Nephron (organoid): ENCODE measurements around the gene SELENOH.

ENCODE experiments used
- H3K27ac Mint-ChIP-seq, 3 experiments: 2 replicates each; pipeline ENCODE4 v1.8.0; 2020; ENCODE audit warnings: mixed read lengths in 3 of 3, mild to moderate bottlenecking in 2 of 3, moderate library complexity in 1 of 3
- H3K27me3 Mint-ChIP-seq: 2 replicates; pipeline ENCODE4 v1.8.0; 2021; ENCODE audit warnings: low read depth, mild to moderate bottlenecking, moderate library complexity, mixed read lengths
- H3K36me3 Mint-ChIP-seq: 2 replicates; pipeline ENCODE4 v1.8.0; 2020; ENCODE audit warnings: low read depth, mixed read lengths
- H3K4me1 Mint-ChIP-seq: 2 replicates; pipeline ENCODE4 v1.8.0; 2020; ENCODE audit warnings: mixed read lengths
- H3K4me3 Mint-ChIP-seq, 3 experiments: 2 replicates each; pipeline ENCODE4 v1.8.0; 2020; ENCODE audit warnings: mild to moderate bottlenecking in 3 of 3, mixed read lengths in 3 of 3, moderate library complexity in 2 of 3
- H3K9me3 Mint-ChIP-seq: 2 replicates; pipeline ENCODE4 v1.8.0; 2020; ENCODE audit warnings: mixed read lengths
- CTCF ChIP-seq, 3 experiments: fragments of 200-600 bp; sonication (generic); IDR thresholded peaks; one replicate each; pipeline ENCODE4 v1.5.0; 2021; ENCODE audit warnings: antibody characterized with exemption in 3 of 3; ENCODE audit not compliant: unreplicated experiment in 3 of 3

SELENOH gene

GRCh38 chr11:57787920-57788702, 46.8 kb downstream of the SELENOH start:
- Mint-ChIP-seq H3K4me3 (no peak overlapping the region), H3K4me1 (peaks cover 38% of the 10 kb centered on the region), H3K27me3 (no peaks in the 10 kb centered on the region), H3K27ac (peak overlapping the region; percentile 12 to 55 (median 34)), H3K36me3 (peaks cover 36% of the 10 kb centered on the region), H3K9me3 (no peaks in the 10 kb centered on the region)
- no peak for TF ChIP-seq CTCF (IDR thresholded peaks at IDR 0.05; ENCODE audit: unreplicated experiment in 3 of 3)

GRCh38 chr11:57788703-57789088, 47.4 kb downstream of the SELENOH start:
- H3K4me3 Mint-ChIP-seq, result no peak overlapping the region
- peaks cover 42% of the 10 kb centered on the region for H3K36me3 Mint-ChIP-seq
- H3K4me1 Mint-ChIP-seq, result peaks cover 44% of the 10 kb centered on the region
- H3K9me3 Mint-ChIP-seq, result no peaks in the 10 kb centered on the region
- no peak for TF ChIP-seq CTCF (IDR thresholded peaks at IDR 0.05; ENCODE audit: unreplicated experiment in 3 of 3)
- H3K27me3 Mint-ChIP-seq, result no peaks in the 10 kb centered on the region
- no peak overlapping the region for H3K27ac Mint-ChIP-seq

- H3K9me3 Mint-ChIP-seq, result no peaks in the 10 kb centered on the region
- H3K4me3 Mint-ChIP-seq, result no peak overlapping the region
- H3K36me3 Mint-ChIP-seq, result peaks cover 60% of the 10 kb centered on the region
- TF ChIP-seq CTCF (IDR thresholded peaks at IDR 0.05; ENCODE audit: unreplicated experiment in 3 of 3), result no peak
- H3K27me3 Mint-ChIP-seq, result no peaks in the 10 kb centered on the region
- H3K4me1 Mint-ChIP-seq, result peaks cover 43% of the 10 kb centered on the region
- peak overlapping the region in 2 of 3 experiments; percentile 30 to 40 for H3K27ac Mint-ChIP-seq
Observed at GRCh38 chr11:57791321-57792059, 50.2 kb downstream of the SELENOH start.

- Mint-ChIP-seq H3K36me3 (peaks cover 65% of the 10 kb centered on the region), H3K27me3 (no peaks in the 10 kb centered on the region), H3K4me3 (no peak overlapping the region), H3K27ac (peak overlapping the region in 2 of 3 experiments; percentile 30 to 71), H3K9me3 (no peaks in the 10 kb centered on the region), H3K4me1 (peaks cover 37% of the 10 kb centered on the region)
- TF ChIP-seq CTCF (IDR thresholded peaks at IDR 0.05; ENCODE audit: unreplicated experiment in 3 of 3), result no peak
Observed at GRCh38 chr11:57792060-57792541, 50.8 kb downstream of the SELENOH start.

- TF ChIP-seq CTCF (IDR thresholded peaks at IDR 0.05; ENCODE audit: unreplicated experiment in 3 of 3), result no peak
- H3K36me3 Mint-ChIP-seq, result peaks cover 68% of the 10 kb centered on the region
- H3K9me3 Mint-ChIP-seq, result no peaks in the 10 kb centered on the region
- peak overlapping the region; percentile 72 to 92 (median 75) for H3K27ac Mint-ChIP-seq
- no peaks in the 10 kb centered on the region for H3K27me3 Mint-ChIP-seq
- peaks cover 29% of the 10 kb centered on the region for H3K4me1 Mint-ChIP-seq
- H3K4me3 Mint-ChIP-seq, result no peak overlapping the region
Observed at GRCh38 chr11:57792870-57793269, 51.6 kb downstream of the SELENOH start.
